IMR-90 (cell line): ENCODE results near the gene CCDC63. TPM values are rescaled to one million over a fixed set of nuclear protein-coding genes. Genes with fewer than 3 reads are reported as not detected.

ENCODE experiments used
- ATAC-seq: fragments of 200-7000 bp; cut with Tn5 transposase; 2 replicates; pipeline ENCODE4 v1.9.1; 2020; ENCODE audit warnings: low read depth, mild to moderate bottlenecking, moderate library complexity
- BruUV-seq: library from RNA; stranded (reverse); fragments of 400-500 nt; replicated peaks from 2 replicates; lab custom pipeline; 2021; lab: Mats Ljungman, UMichigan
- CTCF ChIA-PET: fragments of 300-600 bp; formaldehyde crosslinking; extraction: SDS; loops from one replicate; lab custom pipeline; 2021; ENCODE audit warnings: antibody characterized with exemption; lab: Yijun Ruan, JAX
- POLR2A ChIA-PET: fragments of 300-600 bp; sonication (Branson Sonifier 250); formaldehyde crosslinking; loops from one replicate; lab custom pipeline; 2022; ENCODE audit warnings: antibody characterized with exemption; ENCODE audit not compliant: unreplicated experiment; lab: Charles Lee
- DNase-seq: peaks from one replicate; pipeline ENCODE4 v3.0.0; 2013
- H2AFZ ChIP-seq: replicated peaks from 2 replicates; pipeline ENCODE3; 2013; ENCODE audit warnings: low read length, mild to moderate bottlenecking; ENCODE audit not compliant: poor library complexity
- H2AK5ac ChIP-seq: 2 replicates; pipeline ENCODE4 v1.6.1; 2013; ENCODE audit warnings: low read depth, low read length, inconsistent platforms
- H2AK9ac ChIP-seq: replicated peaks from 2 replicates; pipeline ENCODE3; 2013; ENCODE audit warnings: mild to moderate bottlenecking, low read depth, low read length, moderate library complexity; ENCODE audit not compliant: poor library complexity
- H2BK120ac ChIP-seq: 2 replicates; pipeline ENCODE4 v1.6.1; 2013; ENCODE audit warnings: low read depth, low read length, inconsistent platforms
- H2BK15ac ChIP-seq: 3 replicates; pipeline ENCODE4 v1.6.1; 2013; ENCODE audit warnings: low read depth, low read length, inconsistent platforms
- H2BK20ac ChIP-seq: 2 replicates; pipeline ENCODE4 v1.6.1; 2013; ENCODE audit warnings: low read depth, mild to moderate bottlenecking, inconsistent platforms, low read length, moderate library complexity
- H2BK5ac ChIP-seq: 2 replicates; pipeline ENCODE4 v1.6.1; 2013; ENCODE audit warnings: mild to moderate bottlenecking, low read depth, low read length, inconsistent platforms; ENCODE audit not compliant: poor library complexity, severe bottlenecking
- H3K14ac ChIP-seq: replicated peaks from 2 replicates; pipeline ENCODE4 v1.6.1; 2013; ENCODE audit warnings: low read depth, low read length, inconsistent platforms
- H3K18ac ChIP-seq: 2 replicates; pipeline ENCODE4 v1.6.1; 2013; ENCODE audit warnings: low read depth, low read length, control low read depth
- H3K23ac ChIP-seq: 2 replicates; pipeline ENCODE4 v1.6.1; 2013; ENCODE audit warnings: low read depth, low read length, inconsistent platforms
- H3K27ac ChIP-seq: 2 replicates; pipeline ENCODE4 v1.5.1; 2013; ENCODE audit warnings: mild to moderate bottlenecking, control low read depth, low read length; ENCODE audit not compliant: insufficient read depth
- H3K27me3 ChIP-seq: 2 replicates; pipeline ENCODE4 v1.6.1; 2013; ENCODE audit warnings: low read length; ENCODE audit not compliant: control insufficient read depth, insufficient read depth
- H3K36me3 ChIP-seq: 2 replicates; pipeline ENCODE4 v1.6.1; 2013; ENCODE audit warnings: low read length, mixed read lengths; ENCODE audit not compliant: control insufficient read depth, insufficient read depth
- H3K4ac ChIP-seq: 2 replicates; pipeline ENCODE4 v1.6.1; 2013; ENCODE audit warnings: low read depth, low read length, inconsistent platforms
- H3K4me1 ChIP-seq: 2 replicates; pipeline ENCODE4 v1.6.1; 2013; ENCODE audit warnings: low read length, mixed read lengths; ENCODE audit not compliant: control insufficient read depth, insufficient read depth
- H3K4me2 ChIP-seq: 2 replicates; pipeline ENCODE4 v1.6.1; 2013; ENCODE audit warnings: low read depth, mild to moderate bottlenecking, control low read depth, low read length, moderate library complexity
- H3K4me3 ChIP-seq: 2 replicates; pipeline ENCODE4 v1.5.1; 2013; ENCODE audit warnings: low read depth, mild to moderate bottlenecking, control low read depth, low read length, moderate library complexity; ENCODE audit not compliant: insufficient read depth
- H3K56ac ChIP-seq: 2 replicates; pipeline ENCODE4 v1.6.1; 2013; ENCODE audit warnings: low read length, inconsistent platforms; ENCODE audit not compliant: insufficient read depth; ENCODE audit errors: extremely low read depth
- H3K79me1 ChIP-seq, 2 experiments: 2 replicates each; pipeline ENCODE4 v1.6.1; 2013; ENCODE audit warnings: low read length in 2 of 2, inconsistent platforms in 1 of 2, low read depth in 1 of 2
- H3K9ac ChIP-seq: 2 replicates; pipeline ENCODE4 v1.6.1; 2013; ENCODE audit warnings: low read depth, low read length, control low read depth
- H3K9me1 ChIP-seq: 2 replicates; pipeline ENCODE4 v1.6.1; 2013; ENCODE audit warnings: low read length, inconsistent platforms; ENCODE audit not compliant: insufficient read depth
- H3K9me3 ChIP-seq: 2 replicates; pipeline ENCODE4 v1.6.1; 2013; ENCODE audit warnings: low read length; ENCODE audit not compliant: control insufficient read depth, insufficient read depth
- H4K20me1 ChIP-seq: 2 replicates; pipeline ENCODE4 v1.6.1; 2013; ENCODE audit warnings: low read length, inconsistent platforms; ENCODE audit not compliant: insufficient read depth
- H4K5ac ChIP-seq: 2 replicates; pipeline ENCODE4 v1.6.1; 2013; ENCODE audit warnings: mild to moderate bottlenecking, low read depth, low read length, control low read depth
- H4K8ac ChIP-seq, 2 experiments: 2 replicates each; pipeline ENCODE4 v1.6.1; 2013; ENCODE audit warnings: low read depth in 2 of 2, low read length in 2 of 2, control low read depth in 1 of 2, inconsistent platforms in 1 of 2
- H4K91ac ChIP-seq: 2 replicates; pipeline ENCODE4 v1.6.1; 2013; ENCODE audit warnings: low read depth, low read length, inconsistent platforms; ENCODE audit not compliant: insufficient read depth
- BHLHE40 ChIP-seq: fragments of 150-350 bp; IDR thresholded peaks from 2 replicates; pipeline ENCODE4 v1.6.1; 2016; ENCODE audit warnings: mild to moderate bottlenecking, low read depth, low read length
- CEBPB ChIP-seq: IDR thresholded peaks from 2 replicates; pipeline ENCODE4 v1.6.1; 2012; ENCODE audit warnings: low read depth, low read length, improper control_type of control experiment
- CHD1 ChIP-seq: IDR thresholded peaks from 2 replicates; pipeline ENCODE4 v1.6.1; 2012; ENCODE audit warnings: low read depth, low read length, improper control_type of control experiment
- CTCF ChIP-seq: conservative IDR thresholded peaks from 2 replicates; pipeline ENCODE4 v1.5.1; 2012; ENCODE audit warnings: mild to moderate bottlenecking, low read depth, low read length, improper control_type of control experiment
- ELK1 ChIP-seq: fragments of 150-350 bp; IDR thresholded peaks from 2 replicates; pipeline ENCODE4 v1.6.1; 2016; ENCODE audit warnings: low read depth, mild to moderate bottlenecking, low read length, moderate library complexity, borderline replicate concordance
- FOS ChIP-seq: fragments of 150-350 bp; IDR thresholded peaks from 2 replicates; pipeline ENCODE4 v1.6.1; 2016; ENCODE audit warnings: low read depth, low read length
- MAFK ChIP-seq: IDR thresholded peaks from 2 replicates; pipeline ENCODE4 v1.6.1; 2012; ENCODE audit warnings: low read depth, low read length, improper control_type of control experiment
- MAZ ChIP-seq: IDR thresholded peaks from 2 replicates; pipeline ENCODE4 v1.6.1; 2012; ENCODE audit warnings: low read depth, mild to moderate bottlenecking, low read length, improper control_type of control experiment, moderate library complexity, borderline replicate concordance
- MXI1 ChIP-seq: IDR thresholded peaks from 2 replicates; pipeline ENCODE4 v1.6.1; 2012; ENCODE audit warnings: low read depth, mild to moderate bottlenecking, low read length, moderate library complexity, borderline replicate concordance
- NFE2L2 ChIP-seq: fragments of 150-350 bp; IDR thresholded peaks from 2 replicates; pipeline ENCODE4 v1.6.1; 2016; ENCODE audit warnings: low read depth, mild to moderate bottlenecking, low read length
- POLR2A ChIP-seq: IDR thresholded peaks from 2 replicates; pipeline ENCODE4 v1.6.1; 2012; ENCODE audit warnings: mild to moderate bottlenecking, low read depth, low read length
- RAD21 ChIP-seq: IDR thresholded peaks from 2 replicates; pipeline ENCODE4 v1.6.1; 2012; ENCODE audit warnings: low read length, improper control_type of control experiment
- RCOR1 ChIP-seq: IDR thresholded peaks from 2 replicates; pipeline ENCODE4 v1.6.1; 2012; ENCODE audit warnings: mild to moderate bottlenecking, low read length, improper control_type of control experiment; ENCODE audit not compliant: insufficient replicate concordance
- RFX5 ChIP-seq: IDR thresholded peaks from 2 replicates; pipeline ENCODE4 v1.8.0; 2012; ENCODE audit warnings: low read depth, mild to moderate bottlenecking, low read length, moderate library complexity
- SMC3 ChIP-seq: fragments of 150-350 bp; IDR thresholded peaks from 2 replicates; pipeline ENCODE4 v1.6.1; 2016; ENCODE audit warnings: low read depth, mild to moderate bottlenecking, antibody characterized with exemption, low read length, moderate library complexity
- USF2 ChIP-seq: fragments of 150-350 bp; IDR thresholded peaks from 2 replicates; pipeline ENCODE4 v1.6.1; 2017; ENCODE audit warnings: mild to moderate bottlenecking, antibody characterized with exemption, low read length, low read depth
- WGBS, 2 experiments: methylation state at CpG; one replicate each; pipeline versions ENCODE4 v1.1.5 to v1.1.7; 2013; ENCODE audit warnings: missing lambda C conversion rate in 2 of 2; ENCODE audit not compliant: insufficient read length in 1 of 2; ENCODE audit errors: extremely low coverage in 2 of 2; 5-methylcytosine and 5-hydroxymethylcytosine counted together
- dilution Hi-C: fragments of 300-500 bp; cut with HindIII; formaldehyde crosslinking; loops from one replicate; pipeline ENCODE4 v1.14.3; 2018; ENCODE audit warnings: low sequenced_read_pairs; ENCODE audit not compliant: unreplicated experiment
- in situ Hi-C: fragments of 300-500 bp; cut with MboI; formaldehyde crosslinking; loops from 3 replicates; pipeline ENCODE4 v1.14.3; 2019; ENCODE audit warnings: low sequenced_read_pairs, inconsistent platforms, mixed read lengths
- intact Hi-C: fragments of 100-400 bp; cut with micrococcal nuclease; formaldehyde crosslinking; loops from 2 replicates; pipeline ENCODE4 v1.10.0; 2022
- polyA plus RNA-seq, 3 experiments: library from polyadenylated mRNA; depleted of rRNA; stranded (reverse); fragments of >200 nt; gene quantifications; 2 replicates each; pipeline ENCODE4 v1.2.3, GENCODE V29; 2012; ENCODE audit warnings: low replicate concordance in 1 of 3
- total RNA-seq: library from RNA; depleted of rRNA; stranded (reverse); fragments of >200 nt; gene quantifications from 2 replicates; pipeline ENCODE4 v1.2.3, GENCODE V29; 2012

The CCDC63 gene
- total and polyA plus RNA-seq, 2 of the 4 experiments (the other 2 are of a cell fraction): not detected

- Histone ChIP-seq H4K5ac (no peak overlapping the region), H3K4me3 (no peak overlapping the region), H4K8ac (no peak overlapping the region), H3K9me3 (no peaks in the 10 kb centered on the region), H3K18ac (no peak overlapping the region), H3K79me1 (no peaks in the 10 kb centered on the region), H2BK120ac (no peak overlapping the region), H4K20me1 (no peaks in the 10 kb centered on the region), H3K9ac (no peak overlapping the region), H3K4me2 (no peak overlapping the region), H2AFZ (no peak overlapping the region), H3K14ac (no peak overlapping the region), H3K23ac (no peak overlapping the region), H3K56ac (no peak overlapping the region), H3K27ac (no peak overlapping the region), H2AK5ac (no peak overlapping the region), H2BK15ac (no peak overlapping the region), H2BK5ac (no peak overlapping the region), H3K4ac (no peak overlapping the region), H3K36me3 (no peaks in the 10 kb centered on the region), H4K91ac (no peak overlapping the region), H3K4me1 (no peaks in the 10 kb centered on the region), H3K27me3 (peaks cover 4% of the 10 kb centered on the region), H3K9me1 (no peaks in the 10 kb centered on the region), H2BK20ac (no peak overlapping the region), H2AK9ac (no peak overlapping the region)
- ATAC-seq (no peak), DNase-seq (no peak)
- dilution Hi-C loops (no loop called here), in situ Hi-C loops (no loop called here), intact Hi-C loops (no loop called here)
- no TSS peak for BruUV-seq
- WGBS, 2 experiments: no CpG with 5 or more reads among the region's 5 CpGs
- POLR2A ChIA-PET: no interaction called here
- CTCF ChIA-PET: interaction anchor here (0.8 kb wide), 1 partner anchor 18 kb away, joined by 4 read pairs; no protein-coding TSS in a partner anchor
- no peak for TF ChIP-seq MXI1
- TF ChIP-seq BHLHE40: no peak
- no peak for TF ChIP-seq POLR2A
- TF ChIP-seq CTCF: no peak
- TF ChIP-seq SMC3: no peak
- no peak for TF ChIP-seq FOS
- TF ChIP-seq RCOR1: no peak
- TF ChIP-seq MAFK: no peak
- no peak for TF ChIP-seq MAZ
- no peak for TF ChIP-seq CEBPB
- TF ChIP-seq RFX5: no peak
- no peak for TF ChIP-seq RAD21
- no peak for TF ChIP-seq ELK1
- no peak for TF ChIP-seq NFE2L2
- TF ChIP-seq USF2: no peak
- no peak for TF ChIP-seq CHD1
Measured at GRCh38 chr12:110906516-110906915, 59.7 kb downstream of the CCDC63 start.
